HCT116 (cell line): ENCODE results near the gene CPTP. TPM values are rescaled to one million over a fixed set of nuclear protein-coding genes. Genes with fewer than 3 reads are reported as not detected.

Experiments used
- ATAC-seq: fragments of 200-7000 bp; cut with Tn5 transposase; 2 replicates; pipeline ENCODE4 v1.9.1; 2020; ENCODE audit warnings: mild to moderate bottlenecking, moderate library complexity
- BruUV-seq: library from RNA; stranded (reverse); fragments of 400-500 nt; replicated peaks from 2 replicates; lab custom pipeline; 2021; lab: Mats Ljungman, UMichigan
- CTCF ChIA-PET: fragments of 300-600 bp; sonication (Branson Sonifier 250); formaldehyde crosslinking; loops from one replicate; lab custom pipeline; 2021; ENCODE audit warnings: antibody characterized with exemption; lab: Charles Lee
- POLR2A ChIA-PET: fragments of 300-600, 350-600 bp; sonication (Branson Sonifier 250); formaldehyde crosslinking; loops from one replicate; lab custom pipeline; 2021; ENCODE audit warnings: antibody characterized with exemption; lab: Charles Lee
- RAD21 ChIA-PET, 2 experiments: fragments of 300-600 bp; sonication (Branson Sonifier 250); formaldehyde crosslinking; loops; one replicate each; lab custom pipeline; 2023; ENCODE audit warnings: low total read pairs in 2 of 2; ENCODE audit not compliant: uncharacterized antibody in 2 of 2, unreplicated experiment in 2 of 2, low non-redundant PET in 1 of 2; lab: Charles Lee
- DNase-seq: peaks from one replicate; pipeline ENCODE4 v3.0.0-alpha.2; 2010; ENCODE audit warnings: low read depth, low spot score
- H2AFZ ChIP-seq: fragments of 200-600 bp; shearing (Covaris generic), sonication (generic); 2 replicates; pipeline ENCODE4 v1.6.1; 2017; ENCODE audit warnings: low read depth, mixed run types, mixed read lengths, antibody characterized with exemption, low read length; ENCODE audit not compliant: poor library complexity, severe bottlenecking
- H3K27ac ChIP-seq: 2 replicates; pipeline ENCODE4 v1.5.1; 2012; ENCODE audit warnings: low read depth, low read length
- H3K27me3 ChIP-seq: fragments of 200-600 bp; sonication (generic); 2 replicates; pipeline ENCODE4 v1.6.1; 2016; ENCODE audit warnings: mixed run types, low read length, mixed read lengths; ENCODE audit not compliant: insufficient read depth
- H3K36me3 ChIP-seq, 2 experiments: fragments of 200-500 bp in 1 of 2; fragments of 200-600 bp in 1 of 2; sonication (Bioruptor generic) in 1 of 2; sonication (generic) in 1 of 2; 2 replicates each; pipeline versions ENCODE4 v1.5.1 to v1.6.1; 2014 to 2016; ENCODE audit warnings: low read length in 2 of 2, inconsistent platforms in 1 of 2, mixed read lengths in 1 of 2, mixed run types in 1 of 2; ENCODE audit not compliant: insufficient read depth in 2 of 2, control insufficient read depth in 1 of 2
- H3K4me1 ChIP-seq, 2 experiments: fragments of 200-600 bp in 1 of 2; sonication (generic) in 1 of 2; 2 replicates each; pipeline versions ENCODE4 v1.5.1 to v1.6.1; 2012 to 2017; ENCODE audit warnings: low read length in 2 of 2, inconsistent platforms in 1 of 2, mild to moderate bottlenecking in 1 of 2, mixed read lengths in 1 of 2, mixed run types in 1 of 2, moderate library complexity in 1 of 2; ENCODE audit not compliant: insufficient read depth in 2 of 2, control insufficient read depth in 1 of 2
- H3K4me2 ChIP-seq: fragments of 200-600 bp; sonication (generic); 2 replicates; pipeline ENCODE4 v1.6.1; 2017; ENCODE audit warnings: mixed run types, low read length, mixed read lengths
- H3K4me3 ChIP-seq, 2 experiments: fragments of 200-600 bp in 1 of 2; sonication (generic) in 1 of 2; replicated peaks in 1 of 2; 2 replicates each; pipeline ENCODE4 v1.5.1; 2011 to 2016; ENCODE audit warnings: low read length in 2 of 2, control low read depth in 1 of 2, low read depth in 1 of 2, mild to moderate bottlenecking in 1 of 2, mixed read lengths in 1 of 2, mixed run types in 1 of 2
- H3K79me2 ChIP-seq: fragments of 200-600 bp; sonication (generic); 2 replicates; pipeline ENCODE4 v1.6.1; 2017; ENCODE audit warnings: mild to moderate bottlenecking, mixed run types, low read length, moderate library complexity, mixed read lengths; ENCODE audit not compliant: insufficient read depth
- H3K9ac ChIP-seq: fragments of 200-600 bp; sonication (generic); 2 replicates; pipeline ENCODE4 v1.6.1; 2016; ENCODE audit warnings: low read length, mixed read lengths
- H3K9me2 ChIP-seq: fragments of 200-600 bp; sonication (generic), shearing (Covaris generic); 2 replicates; pipeline ENCODE4 v1.6.1; 2017; ENCODE audit warnings: mixed run types, mild to moderate bottlenecking, moderate library complexity; ENCODE audit not compliant: insufficient read depth
- H3K9me3 ChIP-seq, 2 experiments: fragments of 200-500 bp in 1 of 2; fragments of 200-600 bp in 1 of 2; sonication (Bioruptor generic) in 1 of 2; sonication (generic) in 1 of 2; 2 replicates each; pipeline ENCODE4 v1.6.1; 2014 to 2017; ENCODE audit warnings: low read length in 2 of 2, mixed read lengths in 2 of 2, inconsistent platforms in 1 of 2, low read depth in 1 of 2, mild to moderate bottlenecking in 1 of 2, mixed run types in 1 of 2, moderate library complexity in 1 of 2; ENCODE audit not compliant: control insufficient read depth in 1 of 2, insufficient read depth in 1 of 2
- H4K20me1 ChIP-seq: fragments of 200-600 bp; sonication (generic), shearing (Covaris generic); 2 replicates; pipeline ENCODE4 v1.6.1; 2017; ENCODE audit warnings: mixed run types, mild to moderate bottlenecking, moderate library complexity; ENCODE audit not compliant: insufficient read depth
- ELF1 ChIP-seq: IDR thresholded peaks from 2 replicates; pipeline ENCODE4 v1.6.1; 2012; ENCODE audit warnings: low read depth, borderline replicate concordance
- EZH2 ChIP-seq: fragments of 200-600 bp; sonication (generic); IDR thresholded peaks from 2 replicates; pipeline ENCODE4 v1.6.1; 2017; ENCODE audit warnings: antibody characterized with exemption, mixed run types
- FOSL1 ChIP-seq: IDR thresholded peaks from 2 replicates; pipeline ENCODE4 v1.6.1; 2012; ENCODE audit warnings: low read depth
- RAD21 ChIP-seq: IDR thresholded peaks from 2 replicates; pipeline ENCODE4 v1.6.1; 2012; ENCODE audit warnings: low read depth, mild to moderate bottlenecking
- SIN3A ChIP-seq: IDR thresholded peaks from 2 replicates; pipeline ENCODE4 v1.6.1; 2012; ENCODE audit warnings: low read depth
- SRF ChIP-seq: IDR thresholded peaks from 2 replicates; pipeline ENCODE4 v1.6.1; 2012; ENCODE audit warnings: low read depth
- YY1 ChIP-seq: IDR thresholded peaks from 2 replicates; pipeline ENCODE4 v1.6.1; 2011; ENCODE audit warnings: low read length, low read depth, moderate library complexity, mild to moderate bottlenecking; ENCODE audit not compliant: insufficient replicate concordance; ENCODE audit errors: extremely low read depth
- ZNF274 ChIP-seq: fragments of 200-500 bp; sonication (Bioruptor generic); IDR thresholded peaks from 2 replicates; pipeline ENCODE4 v1.6.1; 2014; ENCODE audit warnings: mild to moderate bottlenecking, low read depth, low read length, inconsistent platforms
- intact Hi-C: fragments of 100-400 bp; cut with micrococcal nuclease; formaldehyde crosslinking; loops from 2 replicates; pipeline ENCODE4 v1.10.0; 2022
- total RNA-seq: library from RNA; stranded (reverse); gene quantifications from one replicate; pipeline ENCODE4 v1.2.1, GENCODE V29; 2021; ENCODE audit not compliant: unreplicated experiment
- TF ChIP-seq, protein P1 (sequence below), 3 experiments: fragments of 200-600 bp in 1 of 3; sonication (generic) in 1 of 3; IDR thresholded peaks in 2 of 3; conservative IDR thresholded peaks in 1 of 3; 2 replicates each; pipeline ENCODE4 v1.5.1; 2012 to 2017; ENCODE audit warnings: low read depth in 2 of 3, low read length in 2 of 3, antibody characterized with exemption in 1 of 3, borderline replicate concordance in 1 of 3, control low read depth in 1 of 3, mild to moderate bottlenecking in 1 of 3, mixed read lengths in 1 of 3, mixed run types in 1 of 3, moderate library complexity in 1 of 3; ENCODE audit not compliant: insufficient read depth in 1 of 3

Gene CPTP
- total RNA-seq, 1 experiment from 2014 or later, result 16.3 TPM

DNA sequence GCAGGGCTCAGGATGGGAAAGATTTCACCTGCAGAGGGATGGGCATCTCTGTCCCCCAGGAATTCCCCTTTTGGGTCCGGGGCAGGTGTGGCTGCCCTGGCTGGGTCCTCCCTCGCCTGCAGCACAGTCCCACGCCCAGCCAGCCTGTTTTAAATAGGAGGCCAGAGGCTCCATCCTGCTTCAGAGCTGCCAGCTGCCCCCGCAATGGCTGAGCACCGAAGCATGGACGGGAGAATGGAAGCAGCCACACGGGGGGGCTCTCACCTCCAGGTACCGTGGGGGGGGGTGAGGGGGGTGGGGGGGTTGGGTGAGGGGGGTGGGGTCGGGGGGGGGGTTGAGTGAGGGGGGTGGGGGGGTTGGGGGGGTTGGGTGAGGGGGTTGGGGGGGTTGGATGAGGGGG, 40.8 kb upstream of the CPTP start:
- H3K27ac ChIP-seq, result no peak overlapping the region
- no peaks in the 10 kb centered on the region for H4K20me1 ChIP-seq
- H3K27me3 ChIP-seq, result no peaks in the 10 kb centered on the region
- CTCF ChIA-PET, result interaction anchor here (1.5 kb wide), 1 partner anchor 8 kb away, joined by 4 read pairs; no protein-coding TSS in a partner anchor
- H3K9me3 ChIP-seq, result no peaks in the 10 kb centered on the region
- H3K9ac ChIP-seq, result no peak overlapping the region
- peak; percentile 59 for ATAC-seq
- intact Hi-C loops, result no loop called here
- no peak overlapping the region for H2AFZ ChIP-seq
- H3K79me2 ChIP-seq, result no peaks in the 10 kb centered on the region
- TF ChIP-seq RAD21, result no peak
- TF ChIP-seq, protein P1, sequence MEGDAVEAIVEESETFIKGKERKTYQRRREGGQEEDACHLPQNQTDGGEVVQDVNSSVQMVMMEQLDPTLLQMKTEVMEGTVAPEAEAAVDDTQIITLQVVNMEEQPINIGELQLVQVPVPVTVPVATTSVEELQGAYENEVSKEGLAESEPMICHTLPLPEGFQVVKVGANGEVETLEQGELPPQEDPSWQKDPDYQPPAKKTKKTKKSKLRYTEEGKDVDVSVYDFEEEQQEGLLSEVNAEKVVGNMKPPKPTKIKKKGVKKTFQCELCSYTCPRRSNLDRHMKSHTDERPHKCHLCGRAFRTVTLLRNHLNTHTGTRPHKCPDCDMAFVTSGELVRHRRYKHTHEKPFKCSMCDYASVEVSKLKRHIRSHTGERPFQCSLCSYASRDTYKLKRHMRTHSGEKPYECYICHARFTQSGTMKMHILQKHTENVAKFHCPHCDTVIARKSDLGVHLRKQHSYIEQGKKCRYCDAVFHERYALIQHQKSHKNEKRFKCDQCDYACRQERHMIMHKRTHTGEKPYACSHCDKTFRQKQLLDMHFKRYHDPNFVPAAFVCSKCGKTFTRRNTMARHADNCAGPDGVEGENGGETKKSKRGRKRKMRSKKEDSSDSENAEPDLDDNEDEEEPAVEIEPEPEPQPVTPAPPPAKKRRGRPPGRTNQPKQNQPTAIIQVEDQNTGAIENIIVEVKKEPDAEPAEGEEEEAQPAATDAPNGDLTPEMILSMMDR (IDR thresholded peaks at IDR 0.05 in 2 of 3, conservative IDR thresholded peaks at IDR 0.05 in 1 of 3; ENCODE audit: borderline replicate concordance in 1 of 3, insufficient read depth in 1 of 3, low read depth in 2 of 3, low read length in 2 of 3), result peak in 1 of 3 experiments; percentile 23; a peak in 2 of 6 replicates
- no peak overlapping the region for H3K4me2 ChIP-seq
- RAD21 ChIA-PET, result no interaction called here
- no peaks in the 10 kb centered on the region for H3K9me2 ChIP-seq
- H3K36me3 ChIP-seq, result no peaks in the 10 kb centered on the region
- no peak overlapping the region for H3K4me3 ChIP-seq
- no peak for DNase-seq
- POLR2A ChIA-PET, result no interaction called here
- H3K4me1 ChIP-seq, result peaks cover 0 to 26% of the 10 kb centered on the region in 2 experiments; a peak in 3 of 4 replicates
- no TSS peak for BruUV-seq

DNA sequence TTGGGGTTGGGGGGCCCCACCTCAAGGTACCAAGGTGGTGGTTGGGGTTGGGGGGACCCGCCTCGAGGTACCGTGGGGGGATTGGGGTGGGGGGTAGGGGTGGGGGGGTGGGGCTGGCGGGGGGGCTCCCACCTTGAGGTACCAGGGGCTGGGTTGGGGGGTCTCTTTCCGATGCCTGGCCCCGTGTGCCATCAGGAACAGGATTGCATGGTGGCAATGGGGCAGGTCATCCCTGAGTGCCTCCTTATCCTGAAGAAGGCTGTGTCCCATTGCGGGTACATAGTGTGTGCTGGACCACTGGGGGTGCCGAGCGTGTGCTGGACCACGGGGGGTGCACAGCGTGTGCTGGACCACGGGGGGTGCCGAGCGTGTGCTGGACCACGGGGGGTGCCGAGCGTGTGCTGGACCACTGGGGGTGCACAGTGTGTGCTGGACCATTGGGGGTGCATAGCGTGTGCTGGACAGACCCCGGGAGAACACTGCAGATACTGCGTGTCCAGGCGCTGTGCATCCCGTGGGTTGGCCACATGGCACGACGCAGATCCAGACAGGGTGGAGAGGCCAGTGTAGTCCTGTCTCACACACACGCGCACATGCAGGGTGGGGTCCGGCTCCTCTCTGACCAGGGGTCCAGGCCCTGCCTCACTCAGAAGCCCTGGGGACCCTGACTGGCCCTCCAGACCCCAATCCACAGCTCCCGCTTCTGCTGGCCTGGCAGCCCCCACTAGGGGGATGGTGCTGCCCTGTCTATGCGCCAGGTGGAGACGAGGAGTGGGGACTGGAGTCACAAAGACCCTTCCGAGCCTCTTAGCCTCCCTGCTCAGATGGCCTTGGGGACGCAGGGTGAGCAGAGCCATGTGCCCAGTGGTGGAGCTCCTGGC, 40.1 kb upstream of the CPTP start:
- RAD21 ChIA-PET, result no interaction called here
- Histone ChIP-seq H3K36me3 (no peaks in the 10 kb centered on the region), H3K9me2 (no peaks in the 10 kb centered on the region), H4K20me1 (no peaks in the 10 kb centered on the region), H3K4me2 (no peak overlapping the region), H3K9ac (no peak overlapping the region), H2AFZ (no peak overlapping the region), H3K4me1 (peaks cover 0 to 23% of the 10 kb centered on the region in 2 experiments; a peak in 3 of 4 replicates), H3K4me3 (no peak overlapping the region), H3K27me3 (no peaks in the 10 kb centered on the region), H3K27ac (no peak overlapping the region; the same call in 1 of the 2 replicates), H3K79me2 (no peaks in the 10 kb centered on the region), H3K9me3 (no peaks in the 10 kb centered on the region)
- CTCF ChIA-PET, result no interaction called here
- DNase-seq (no peak), ATAC-seq (no peak)
- POLR2A ChIA-PET, result no interaction called here
- intact Hi-C loops, result no loop called here
- BruUV-seq, result no TSS peak
- TF ChIP-seq ZNF274 (no peak), RAD21 (no peak), SRF (no peak), EZH2 (no peak), FOSL1 (no peak), ELF1 (no peak), YY1 (no peak), SIN3A (no peak)
- TF ChIP-seq, protein P1 (IDR thresholded peaks at IDR 0.05 in 2 of 3, conservative IDR thresholded peaks at IDR 0.05 in 1 of 3; ENCODE audit: borderline replicate concordance in 1 of 3, insufficient read depth in 1 of 3, low read depth in 2 of 3, low read length in 2 of 3), result no peak
